ENCODE data around the gene PHACTR1. TPM values are rescaled to one million over a fixed set of nuclear protein-coding genes. Genes with fewer than 3 reads are reported as not detected.

PHACTR1 gene
- total RNA-seq, 2 experiments from 2014 or later, result 0.11 TPM; not detected in 1

- TF ChIP-seq CTCF (IDR thresholded peaks at IDR 0.05), result no peak
- POLR2A ChIA-PET, result no interaction called here
- intact Hi-C loops (cut with micrococcal nuclease), result no loop called here
- no peak for DNase-seq
- Mint-ChIP-seq H3K27me3 (no peaks in the 10 kb centered on the region), H3K36me3 (ENCODE audit: low read depth) (no peaks in the 10 kb centered on the region), H3K4me1 (ENCODE audit: low read depth) (peaks cover 7% of the 10 kb centered on the region), H3K27ac (no peak overlapping the region), H3K4me3 (no peak overlapping the region), H3K9me3 (no peaks in the 10 kb centered on the region)
- CTCF ChIA-PET, result interaction anchor here (1.1 kb wide), 1 partner anchor 10 kb away, joined by 3 read pairs; no protein-coding TSS in a partner anchor
- no peak for ATAC-seq
These were observed 546.0 kb downstream of the PHACTR1 start for GRCh38 chr6:13262302-13263230.

- no peak overlapping the region for H3K27ac Mint-ChIP-seq
- POLR2A ChIA-PET, result no interaction called here
- ATAC-seq (no peak), DNase-seq (no peak)
- H3K4me3 Mint-ChIP-seq, result no peak overlapping the region
- H3K4me1 Mint-ChIP-seq (ENCODE audit: low read depth), result peaks cover 7% of the 10 kb centered on the region
- CTCF ChIA-PET, result interaction anchor here (1.1 to 1.2 kb wide), 3 partner anchors 9 to 35 kb away, joined by 3 read pairs; no protein-coding TSS in a partner anchor
- no peak for TF ChIP-seq CTCF (IDR thresholded peaks at IDR 0.05)
- no peaks in the 10 kb centered on the region for H3K27me3 Mint-ChIP-seq
- intact Hi-C loops (cut with micrococcal nuclease), result no loop called here
- H3K9me3 Mint-ChIP-seq, result no peaks in the 10 kb centered on the region
- no peaks in the 10 kb centered on the region for H3K36me3 Mint-ChIP-seq (ENCODE audit: low read depth)
These were observed 547.1 kb downstream of the PHACTR1 start for GRCh38 chr6:13263669-13264068.

GRCh38 chr6:13267142-13267651 is 550.6 kb downstream of the PHACTR1 start:
- Mint-ChIP-seq H3K4me3 (no peak overlapping the region), H3K4me1 (ENCODE audit: low read depth) (peaks cover 2% of the 10 kb centered on the region), H3K9me3 (no peaks in the 10 kb centered on the region), H3K27me3 (no peaks in the 10 kb centered on the region), H3K27ac (no peak overlapping the region), H3K36me3 (ENCODE audit: low read depth) (no peaks in the 10 kb centered on the region)
- TF ChIP-seq CTCF (IDR thresholded peaks at IDR 0.05), result no peak
- POLR2A ChIA-PET, result no interaction called here
- no peak for ATAC-seq
- intact Hi-C loops (cut with micrococcal nuclease), result no loop called here
- CTCF ChIA-PET, result no interaction called here
- no peak for DNase-seq

- intact Hi-C loops (cut with micrococcal nuclease), result no loop called here
- POLR2A ChIA-PET, result interaction anchor here (0.7 kb wide), 1 partner anchor 28 kb away, joined by 4 read pairs; no protein-coding TSS in a partner anchor
- Mint-ChIP-seq H3K4me3 (no peak overlapping the region), H3K36me3 (ENCODE audit: low read depth) (no peaks in the 10 kb centered on the region), H3K4me1 (ENCODE audit: low read depth) (peaks cover 12% of the 10 kb centered on the region), H3K27me3 (no peaks in the 10 kb centered on the region), H3K27ac (no peak overlapping the region), H3K9me3 (no peaks in the 10 kb centered on the region)
- ATAC-seq (no peak), DNase-seq (no peak)
- CTCF ChIA-PET, result interaction anchor here (1.5 to 2.1 kb wide), 2 partner anchors 14 to 53 kb away, joined by 4 read pairs; no protein-coding TSS in a partner anchor
- TF ChIP-seq CTCF (IDR thresholded peaks at IDR 0.05), result no peak
These were observed 552.4 kb downstream of the PHACTR1 start for GRCh38 chr6:13268913-13269518.
